Bronchial epithelial cell (primary cell): ENCODE data around the gene CNEP1R1. TPM values are rescaled to one million over a fixed set of nuclear protein-coding genes. Genes with fewer than 3 reads are reported as not detected.
"Not testable (repeated sequence)": the region's sequence is repeated elsewhere in the genome, so short reads cannot be mapped to it uniquely, and the experiment has no call there.

Experiments
- DNase-seq: peaks from one replicate; pipeline ENCODE4 v3.0.0-alpha.2; 2010; ENCODE audit warnings: low read depth
- FAIRE-seq: peaks from 2 replicates; lab custom pipeline; 2011; peaks lifted over from hg19 to GRCh38; lab: Jason Lieb, UNC
- H3K27me3 ChIP-seq: 2 replicates; pipeline ENCODE4 v1.5.1; 2011; ENCODE audit warnings: low read length; ENCODE audit not compliant: control insufficient read depth, insufficient read depth
- H3K36me3 ChIP-seq: 2 replicates; pipeline ENCODE4 v1.5.1; 2011; ENCODE audit warnings: low read length; ENCODE audit not compliant: control insufficient read depth, insufficient read depth
- H3K4me3 ChIP-seq: 2 replicates; pipeline ENCODE4 v1.5.1; 2011; ENCODE audit warnings: mild to moderate bottlenecking, low read depth, low read length, control low read depth
- CTCF ChIP-seq: IDR thresholded peaks from 2 replicates; pipeline ENCODE4 v1.5.1; 2011; ENCODE audit warnings: mild to moderate bottlenecking, moderate library complexity, low read length, control low read depth, inconsistent platforms; ENCODE audit not compliant: insufficient read depth, severe bottlenecking
- total RNA-seq: library from RNA; depleted of rRNA; stranded (reverse); fragments of >200 nt; gene quantifications from 2 replicates; pipeline ENCODE4 v1.2.1, GENCODE V29; 2014

CNEP1R1 gene
- total RNA-seq, 1 donor from 2014 or later, result 23.7 TPM

- no peak overlapping the region for H3K4me3 ChIP-seq
- no peaks in the 10 kb centered on the region for H3K27me3 ChIP-seq
- no peak for DNase-seq
- no peaks in the 10 kb centered on the region for H3K36me3 ChIP-seq
- no peak for FAIRE-seq
- no peak for TF ChIP-seq CTCF
These were observed 17.3 kb upstream of the CNEP1R1 start for GRCh38 chr16:50007744-50008143.

DNA sequence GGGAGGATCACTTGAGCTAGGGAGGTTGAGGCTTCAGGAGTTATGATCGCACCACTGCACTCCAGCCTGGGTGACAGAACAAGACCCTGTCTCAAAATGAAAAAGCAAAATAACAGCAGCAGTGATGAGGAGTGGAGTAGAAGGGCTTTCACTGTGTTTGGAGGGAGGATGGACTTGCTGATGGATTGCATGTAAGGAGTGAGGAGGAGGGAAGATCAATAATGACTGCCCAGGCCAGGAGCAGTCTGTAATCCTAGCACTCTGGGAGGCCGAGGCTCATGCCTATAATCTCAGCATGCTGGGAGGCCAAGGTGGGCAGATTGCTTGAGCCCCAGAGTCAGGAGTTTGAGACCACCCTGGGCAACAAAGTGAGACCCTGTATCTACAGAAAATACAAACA lies 14.8 kb upstream of the CNEP1R1 start:
- H3K36me3 ChIP-seq, result no peaks in the 10 kb centered on the region
- H3K4me3 ChIP-seq, result no peak overlapping the region
- no peaks in the 10 kb centered on the region for H3K27me3 ChIP-seq
- DNase-seq (no peak), FAIRE-seq (no peak)
- TF ChIP-seq CTCF, result no peak

DNA sequence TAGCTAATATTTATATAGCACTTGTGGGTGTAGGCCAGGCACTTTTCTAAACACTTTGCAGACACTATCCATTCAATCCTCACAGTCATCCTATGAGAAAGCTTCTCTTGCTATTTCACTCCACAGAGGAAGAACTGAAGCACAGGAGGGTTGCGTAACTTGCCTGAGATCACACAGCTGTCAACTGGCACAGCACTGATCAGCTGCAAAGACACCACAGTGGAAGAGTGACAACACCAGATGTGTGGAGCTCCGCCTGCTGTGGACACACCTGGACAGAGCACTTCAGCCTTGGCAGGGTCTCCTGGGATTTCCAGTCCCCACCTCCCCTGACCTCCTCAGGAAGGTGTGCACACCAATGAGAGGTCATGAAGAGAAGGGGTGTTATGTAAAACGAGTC lies 13.3 kb upstream of the CNEP1R1 start:
- DNase-seq (peak; percentile 17), FAIRE-seq (no peak)
- H3K4me3 ChIP-seq, result no peak overlapping the region
- no peaks in the 10 kb centered on the region for H3K36me3 ChIP-seq
- no peak for TF ChIP-seq CTCF
- no peaks in the 10 kb centered on the region for H3K27me3 ChIP-seq

- FAIRE-seq (no peak), DNase-seq (no peak)
- Histone ChIP-seq H3K36me3 (no peaks in the 10 kb centered on the region), H3K4me3 (no peak overlapping the region), H3K27me3 (no peaks in the 10 kb centered on the region)
- no peak for TF ChIP-seq CTCF
These were observed 12.8 kb upstream of the CNEP1R1 start for GRCh38 chr16:50012182-50012581.

DNA sequence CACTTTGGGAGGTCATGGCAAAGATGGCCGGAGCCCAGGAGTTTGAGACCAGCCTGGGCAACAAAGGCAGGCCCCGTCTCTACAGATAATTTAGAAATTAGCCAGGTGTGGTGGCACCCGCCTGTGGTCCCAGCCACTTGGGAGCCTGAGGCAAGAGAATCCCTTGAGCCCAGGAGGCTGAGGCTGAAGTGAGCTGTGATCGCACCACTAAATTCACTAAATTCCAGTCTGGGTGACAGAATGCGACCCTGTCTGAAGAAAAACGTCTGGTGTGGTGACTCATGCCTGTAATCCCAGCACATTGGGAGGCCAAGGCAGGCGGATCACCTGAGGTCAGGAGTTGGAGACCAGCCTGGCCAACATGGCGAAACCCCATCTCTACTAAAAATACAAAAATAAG lies 10.8 kb upstream of the CNEP1R1 start:
- H3K27me3 ChIP-seq, H3K4me3 ChIP-seq, H3K36me3 ChIP-seq, DNase-seq, FAIRE-seq: not testable (repeated sequence)

DNA sequence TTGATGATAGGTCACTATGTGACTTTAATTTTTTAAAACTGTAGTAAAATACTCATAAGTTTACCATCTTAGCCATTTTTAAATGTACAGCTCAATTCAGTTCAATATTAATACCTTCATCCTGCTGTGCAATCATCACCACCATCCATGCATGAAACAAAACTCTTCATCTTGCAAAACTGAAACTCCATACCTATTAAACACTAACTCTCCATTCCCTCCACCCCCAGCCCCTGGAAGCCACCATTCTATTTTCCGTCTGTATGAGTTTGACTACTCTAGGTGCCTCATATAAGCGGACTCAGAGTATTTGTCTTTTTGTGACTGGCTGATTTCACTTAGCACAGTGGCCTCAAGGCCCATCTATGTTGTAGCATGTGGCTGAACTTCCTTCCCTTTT lies 9.4 kb upstream of the CNEP1R1 start:
- no peak for TF ChIP-seq CTCF
- FAIRE-seq (no peak), DNase-seq (no peak)
- no peak overlapping the region for H3K4me3 ChIP-seq
- H3K27me3 ChIP-seq, result no peaks in the 10 kb centered on the region
- H3K36me3 ChIP-seq, result no peaks in the 10 kb centered on the region
